ENCODE measurements around the gene PSENEN. TPM values are rescaled to one million over a fixed set of nuclear protein-coding genes. Genes with fewer than 3 reads are reported as not detected.

PSENEN gene
- total RNA-seq, 1 experiment from 2014 or later = 70.2 TPM

DNA sequence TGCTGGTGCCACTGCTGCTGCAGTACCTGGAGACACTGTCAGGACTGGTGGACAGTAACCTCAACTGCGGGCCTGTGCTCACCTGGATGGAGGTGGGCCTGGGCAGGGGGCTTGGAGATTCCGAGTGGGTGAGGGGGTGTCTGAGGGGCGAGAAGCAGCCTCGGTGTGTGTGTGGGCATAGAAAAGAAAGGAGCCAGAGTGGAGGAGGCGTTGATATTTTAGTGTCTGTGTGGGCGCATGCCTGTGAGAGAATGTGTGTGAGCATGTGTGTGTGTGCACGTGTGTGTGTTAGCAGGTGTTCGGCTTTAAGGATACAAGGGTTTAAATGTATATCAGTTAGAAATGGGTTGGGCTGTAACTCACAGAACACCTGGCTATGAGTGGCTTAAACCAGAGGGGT lies 33.6 kb downstream of the PSENEN start:
- H3K4me3 Mint-ChIP-seq (ENCODE audit: unreplicated experiment) = no peak overlapping the region
- H3K4me1 ChIP-seq = no peaks in the 10 kb centered on the region
- ChIA-PET CTCF (no interaction called here), POLR2A (no interaction called here)
- H3K9me3 Mint-ChIP-seq (ENCODE audit: unreplicated experiment) = no peaks in the 10 kb centered on the region
- no peak overlapping the region for H3K4me3 ChIP-seq (ENCODE audit: low read depth, low read length)
- TF ChIP-seq, protein P1, sequence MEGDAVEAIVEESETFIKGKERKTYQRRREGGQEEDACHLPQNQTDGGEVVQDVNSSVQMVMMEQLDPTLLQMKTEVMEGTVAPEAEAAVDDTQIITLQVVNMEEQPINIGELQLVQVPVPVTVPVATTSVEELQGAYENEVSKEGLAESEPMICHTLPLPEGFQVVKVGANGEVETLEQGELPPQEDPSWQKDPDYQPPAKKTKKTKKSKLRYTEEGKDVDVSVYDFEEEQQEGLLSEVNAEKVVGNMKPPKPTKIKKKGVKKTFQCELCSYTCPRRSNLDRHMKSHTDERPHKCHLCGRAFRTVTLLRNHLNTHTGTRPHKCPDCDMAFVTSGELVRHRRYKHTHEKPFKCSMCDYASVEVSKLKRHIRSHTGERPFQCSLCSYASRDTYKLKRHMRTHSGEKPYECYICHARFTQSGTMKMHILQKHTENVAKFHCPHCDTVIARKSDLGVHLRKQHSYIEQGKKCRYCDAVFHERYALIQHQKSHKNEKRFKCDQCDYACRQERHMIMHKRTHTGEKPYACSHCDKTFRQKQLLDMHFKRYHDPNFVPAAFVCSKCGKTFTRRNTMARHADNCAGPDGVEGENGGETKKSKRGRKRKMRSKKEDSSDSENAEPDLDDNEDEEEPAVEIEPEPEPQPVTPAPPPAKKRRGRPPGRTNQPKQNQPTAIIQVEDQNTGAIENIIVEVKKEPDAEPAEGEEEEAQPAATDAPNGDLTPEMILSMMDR (IDR thresholded peaks at IDR 0.05; ENCODE audit: insufficient read depth in 1 of 2, low read depth in 1 of 2, low read length in 1 of 2, severe bottlenecking in 1 of 2, unreplicated experiment in 1 of 2) = no peak
- H3K9me3 ChIP-seq = no peaks in the 10 kb centered on the region
- no peak overlapping the region for H3K27ac Mint-ChIP-seq (ENCODE audit: unreplicated experiment)
- peaks cover 17% of the 10 kb centered on the region for H3K4me1 Mint-ChIP-seq (ENCODE audit: low read depth, unreplicated experiment)
- intact Hi-C loops (cut with micrococcal nuclease; ENCODE audit: unreplicated experiment) = no loop called here
- H3K36me3 ChIP-seq (ENCODE audit: control insufficient read depth, insufficient read depth, low read length) = no peaks in the 10 kb centered on the region; the same call in 1 of the 2 replicates
- BruUV-seq (replicated peaks) = no TSS peak
- H3K27me3 Mint-ChIP-seq (ENCODE audit: insufficient read depth, unreplicated experiment) = peaks cover 3% of the 10 kb centered on the region
- no peak for DNase-seq
- H3K27me3 ChIP-seq (replicated peaks; ENCODE audit: control insufficient read depth, insufficient read depth, low read length) = no peaks in the 10 kb centered on the region
- peaks cover 18% of the 10 kb centered on the region for H3K36me3 Mint-ChIP-seq (ENCODE audit: insufficient read depth, unreplicated experiment)

DNA sequence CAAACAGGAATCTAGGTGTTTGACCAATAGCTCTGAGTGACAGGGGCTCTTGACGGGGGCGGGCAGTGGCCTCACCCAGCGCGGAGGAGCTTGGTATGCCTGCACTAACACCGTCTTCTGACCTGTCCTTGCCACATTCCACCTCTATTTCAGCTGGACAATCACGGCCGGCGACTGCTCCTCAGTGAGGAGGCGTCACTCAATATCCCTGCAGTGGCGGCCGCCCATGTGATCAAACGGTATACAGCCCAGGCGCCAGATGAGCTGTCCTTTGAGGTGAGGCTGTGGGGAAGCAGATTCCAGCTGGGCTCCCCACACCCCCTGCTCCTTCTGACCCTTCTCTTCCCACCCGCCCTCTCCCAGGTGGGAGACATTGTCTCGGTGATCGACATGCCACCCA lies 34.6 kb downstream of the PSENEN start:
- CTCF ChIA-PET = no interaction called here
- Histone ChIP-seq H3K36me3 (ENCODE audit: control insufficient read depth, insufficient read depth, low read length) (no peaks in the 10 kb centered on the region; the same call in 1 of the 2 replicates), H3K27me3 (replicated peaks; ENCODE audit: control insufficient read depth, insufficient read depth, low read length) (no peaks in the 10 kb centered on the region), H3K4me3 (ENCODE audit: low read depth, low read length) (no peak overlapping the region), H3K4me1 (no peaks in the 10 kb centered on the region), H3K9me3 (no peaks in the 10 kb centered on the region)
- no peak for DNase-seq
- POLR2A ChIA-PET = interaction anchor here (0.6 kb wide), 1 partner anchor 61 kb away, joined by 5 read pairs; no protein-coding TSS in a partner anchor
- TF ChIP-seq, protein P1 (IDR thresholded peaks at IDR 0.05; ENCODE audit: insufficient read depth in 1 of 2, low read depth in 1 of 2, low read length in 1 of 2, severe bottlenecking in 1 of 2, unreplicated experiment in 1 of 2) = no peak
- no TSS peak for BruUV-seq (replicated peaks)
- intact Hi-C loops (cut with micrococcal nuclease; ENCODE audit: unreplicated experiment) = no loop called here
- H3K4me3 Mint-ChIP-seq (ENCODE audit: unreplicated experiment) = no peak overlapping the region
- H3K36me3 Mint-ChIP-seq (ENCODE audit: insufficient read depth, unreplicated experiment) = peaks cover 8% of the 10 kb centered on the region
- peaks cover 8% of the 10 kb centered on the region for H3K4me1 Mint-ChIP-seq (ENCODE audit: low read depth, unreplicated experiment)
- H3K27ac Mint-ChIP-seq (ENCODE audit: unreplicated experiment) = no peak overlapping the region
- H3K27me3 Mint-ChIP-seq (ENCODE audit: insufficient read depth, unreplicated experiment) = no peaks in the 10 kb centered on the region
- H3K9me3 Mint-ChIP-seq (ENCODE audit: unreplicated experiment) = no peaks in the 10 kb centered on the region

DNA sequence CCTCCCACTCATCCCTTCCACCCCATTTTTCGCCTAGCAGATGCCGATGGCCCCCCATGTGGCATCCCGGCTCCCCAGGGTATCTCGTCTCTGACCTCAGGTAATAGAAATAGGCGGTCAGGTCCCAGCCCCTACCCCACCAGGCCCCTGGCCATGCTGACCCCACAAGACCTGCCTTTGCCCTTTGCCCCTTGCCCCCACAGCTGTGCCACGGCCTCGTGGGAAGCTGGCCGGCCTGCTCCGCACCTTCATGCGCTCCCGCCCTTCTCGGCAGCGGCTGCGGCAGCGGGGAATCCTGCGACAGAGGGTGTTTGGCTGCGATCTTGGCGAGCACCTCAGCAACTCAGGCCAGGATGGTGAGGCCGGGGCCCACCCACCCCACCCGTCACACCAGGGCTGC lies 35.3 kb downstream of the PSENEN start:
- Histone ChIP-seq H3K36me3 (ENCODE audit: control insufficient read depth, insufficient read depth, low read length) (no peaks in the 10 kb centered on the region; the same call in 1 of the 2 replicates), H3K27me3 (replicated peaks; ENCODE audit: control insufficient read depth, insufficient read depth, low read length) (no peaks in the 10 kb centered on the region), H3K9me3 (no peaks in the 10 kb centered on the region), H3K4me3 (ENCODE audit: low read depth, low read length) (no peak overlapping the region), H3K4me1 (no peaks in the 10 kb centered on the region)
- Mint-ChIP-seq H3K27ac (ENCODE audit: unreplicated experiment) (no peak overlapping the region), H3K27me3 (ENCODE audit: insufficient read depth, unreplicated experiment) (no peaks in the 10 kb centered on the region), H3K36me3 (ENCODE audit: insufficient read depth, unreplicated experiment) (peaks cover 5% of the 10 kb centered on the region), H3K4me3 (ENCODE audit: unreplicated experiment) (no peak overlapping the region), H3K9me3 (ENCODE audit: unreplicated experiment) (no peaks in the 10 kb centered on the region), H3K4me1 (ENCODE audit: low read depth, unreplicated experiment) (peaks cover 8% of the 10 kb centered on the region)
- POLR2A ChIA-PET = interaction anchor here (0.6 kb wide), 1 partner anchor 62 kb away, joined by 5 read pairs; no protein-coding TSS in a partner anchor
- no peak for DNase-seq
- no TSS peak for BruUV-seq (replicated peaks)
- CTCF ChIA-PET = no interaction called here
- TF ChIP-seq, protein P1 (IDR thresholded peaks at IDR 0.05; ENCODE audit: insufficient read depth in 1 of 2, low read depth in 1 of 2, low read length in 1 of 2, severe bottlenecking in 1 of 2, unreplicated experiment in 1 of 2) = no peak
- intact Hi-C loops (cut with micrococcal nuclease; ENCODE audit: unreplicated experiment) = no loop called here
